PC-9 (cell line): Measurements from ENCODE around the gene CTIF. TPM values are rescaled to one million over a fixed set of nuclear protein-coding genes. Genes with fewer than 3 reads are reported as not detected.

ENCODE experiments used
- BruUV-seq: library from RNA; stranded (reverse); fragments of 400-500 nt; replicated peaks from 2 replicates; lab custom pipeline; 2021; lab: Mats Ljungman, UMichigan
- CTCF ChIA-PET: fragments of 300-600 bp; sonication (Branson Sonifier 250); formaldehyde crosslinking; loops from one replicate; lab custom pipeline; 2022; ENCODE audit warnings: antibody characterized with exemption; lab: Charles Lee
- POLR2A ChIA-PET: fragments of 300-600 bp; sonication (Branson Sonifier 250); formaldehyde crosslinking; loops from one replicate; lab custom pipeline; 2022; ENCODE audit warnings: antibody characterized with exemption; ENCODE audit not compliant: unreplicated experiment; lab: Charles Lee
- DNase-seq, 2 experiments: peaks; one replicate each; pipeline versions ENCODE4 v3.0.0 to v3.0.0-alpha.2; 2015 to 2022; ENCODE audit warnings: mixed read lengths in 1 of 2
- H2AFZ ChIP-seq: fragments of 200-600 bp; sonication (generic); 2 replicates; pipeline ENCODE4 v1.8.1; 2017; ENCODE audit warnings: antibody characterized with exemption
- H3F3A ChIP-seq: fragments of 200-600 bp; sonication (generic); 2 replicates; pipeline ENCODE4 v1.8.1; 2017; ENCODE audit warnings: antibody characterized with exemption, mild to moderate bottlenecking, low read depth; ENCODE audit not compliant: insufficient read depth
- H3K27ac ChIP-seq: fragments of 200-600 bp; sonication (generic); 2 replicates; pipeline ENCODE4 v1.6.1; 2016; ENCODE audit warnings: mixed run types
- H3K27me3 ChIP-seq: fragments of 200-600 bp; sonication (generic); 2 replicates; pipeline ENCODE4 v1.6.1; 2016; ENCODE audit warnings: low read depth, mixed run types; ENCODE audit not compliant: insufficient read depth
- H3K36me3 ChIP-seq: fragments of 200-600 bp; sonication (generic); 2 replicates; pipeline ENCODE4 v1.6.1; 2016; ENCODE audit warnings: low read depth, mixed run types
- H3K4me1 ChIP-seq: fragments of 200-600 bp; sonication (generic); replicated peaks from 2 replicates; pipeline ENCODE4 v1.6.1; 2016; ENCODE audit warnings: mixed run types; ENCODE audit not compliant: insufficient read depth
- H3K4me2 ChIP-seq: fragments of 200-600 bp; sonication (generic); 2 replicates; pipeline ENCODE4 v1.6.1; 2017; ENCODE audit warnings: mixed run types
- H3K4me3 ChIP-seq: fragments of 200-600 bp; sonication (generic); 2 replicates; pipeline ENCODE4 v1.6.1; 2016; ENCODE audit warnings: mixed run types
- H3K79me2 ChIP-seq: fragments of 200-600 bp; sonication (generic); 2 replicates; pipeline ENCODE4 v1.6.1; 2017; ENCODE audit warnings: low read depth, mixed run types
- H3K9me2 ChIP-seq: fragments of 200-600 bp; sonication (generic); 2 replicates; pipeline ENCODE4 v1.8.1; 2017; ENCODE audit warnings: mild to moderate bottlenecking; ENCODE audit not compliant: insufficient read depth
- H3K9me3 ChIP-seq: fragments of 200-600 bp; sonication (generic); 2 replicates; pipeline ENCODE4 v1.8.1; 2016; ENCODE audit warnings: low read depth; ENCODE audit not compliant: insufficient read depth
- H4K20me1 ChIP-seq: fragments of 200-600 bp; sonication (generic); 2 replicates; pipeline ENCODE4 v1.8.1; 2017; ENCODE audit not compliant: insufficient read depth
- CTCF ChIP-seq: fragments of 200-600 bp; sonication (generic); conservative IDR thresholded peaks from 2 replicates; pipeline ENCODE4 v1.6.1; 2017; ENCODE audit warnings: mixed run types, antibody characterized with exemption, mild to moderate bottlenecking, moderate library complexity
- EZH2 ChIP-seq: fragments of 200-600 bp; sonication (generic); IDR thresholded peaks from 2 replicates; pipeline ENCODE4 v1.8.0; 2017; ENCODE audit warnings: antibody characterized with exemption, low read depth
- intact Hi-C: fragments of 100-400 bp; cut with micrococcal nuclease; formaldehyde crosslinking; loops from one replicate; pipeline ENCODE4 v1.10.0; 2022; ENCODE audit not compliant: unreplicated experiment
- total RNA-seq: library from RNA; stranded (reverse); gene quantifications from 2 replicates; pipeline ENCODE4 v1.2.3, GENCODE V29; 2021

The CTIF gene
- total RNA-seq, 1 experiment from 2014 or later: 26.2 TPM

- H3K27ac ChIP-seq: no peak overlapping the region
Measured at GRCh38 chr18:48853588-48853987, 314.8 kb downstream of the CTIF start.

GRCh38 chr18:48854780-48855179 lies 315.9 kb downstream of the CTIF start:
- no peak overlapping the region for H3K27ac ChIP-seq
- intact Hi-C loops: no loop called here
- CTCF ChIA-PET: no interaction called here

More at GRCh38 chr18:48853588-48853987, 314.8 kb downstream of the CTIF start:
- Histone ChIP-seq H3F3A (no peaks in the 10 kb centered on the region), H3K27me3 (no peaks in the 10 kb centered on the region), H2AFZ (no peak overlapping the region), H3K4me1 (peaks cover 3% of the 10 kb centered on the region; the same call in 1 of the 2 replicates), H3K36me3 (no peaks in the 10 kb centered on the region), H4K20me1 (no peaks in the 10 kb centered on the region), H3K4me3 (no peak overlapping the region), H3K79me2 (no peaks in the 10 kb centered on the region), H3K9me3 (no peaks in the 10 kb centered on the region), H3K9me2 (no peaks in the 10 kb centered on the region), H3K4me2 (no peak overlapping the region)
- intact Hi-C loops: no loop called here
- ChIA-PET POLR2A (interaction anchor here (0.5 kb wide), 1 partner anchor 22 kb away, joined by 4 read pairs; no protein-coding TSS in a partner anchor), CTCF (no interaction called here)
- BruUV-seq: no TSS peak
- no peak for DNase-seq
- TF ChIP-seq CTCF: no peak
- no peak for TF ChIP-seq EZH2

GRCh38 chr18:48855422-48856377 lies 316.9 kb downstream of the CTIF start:
- BruUV-seq: no TSS peak
- no peaks in the 10 kb centered on the region for H4K20me1 ChIP-seq
- H3K36me3 ChIP-seq: no peaks in the 10 kb centered on the region
- no peaks in the 10 kb centered on the region for H3F3A ChIP-seq
- H3K27me3 ChIP-seq: no peaks in the 10 kb centered on the region
- H2AFZ ChIP-seq: no peak overlapping the region
- H3K79me2 ChIP-seq: no peaks in the 10 kb centered on the region
- no peaks in the 10 kb centered on the region for H3K9me2 ChIP-seq
- intact Hi-C loops: no loop called here
- peak in 1 of 2 experiments; percentile 21 for DNase-seq
- H3K9me3 ChIP-seq: no peaks in the 10 kb centered on the region
- no peak overlapping the region for H3K4me3 ChIP-seq
- H3K27ac ChIP-seq: no peak overlapping the region
- no peaks in the 10 kb centered on the region for H3K4me1 ChIP-seq
- CTCF ChIA-PET: no interaction called here
- POLR2A ChIA-PET: interaction anchor here (0.6 kb wide), 1 partner anchor 45 kb away, joined by 4 read pairs; no protein-coding TSS in a partner anchor
- H3K4me2 ChIP-seq: no peak overlapping the region
- no peak for TF ChIP-seq EZH2

More at GRCh38 chr18:48854780-48855179, 315.9 kb downstream of the CTIF start:
- H2AFZ ChIP-seq: no peak overlapping the region
- H3K9me3 ChIP-seq: no peaks in the 10 kb centered on the region
- H3K27me3 ChIP-seq: no peaks in the 10 kb centered on the region
- H3F3A ChIP-seq: no peaks in the 10 kb centered on the region
- TF ChIP-seq EZH2 (no peak), CTCF (no peak)
- no peaks in the 10 kb centered on the region for H3K4me1 ChIP-seq
- POLR2A ChIA-PET: no interaction called here
- H4K20me1 ChIP-seq: no peaks in the 10 kb centered on the region
- no peaks in the 10 kb centered on the region for H3K36me3 ChIP-seq
- DNase-seq: no peak
- no peak overlapping the region for H3K4me3 ChIP-seq
- BruUV-seq: no TSS peak
- no peak overlapping the region for H3K4me2 ChIP-seq
- no peaks in the 10 kb centered on the region for H3K9me2 ChIP-seq
- no peaks in the 10 kb centered on the region for H3K79me2 ChIP-seq
